GM19438 (cell line): ENCODE data around the gene SMYD3.

Source experiments
- ATAC-seq: cut with Tn5 transposase; IDR thresholded peaks from one replicate; pipeline ENCODE4 v1.9.1; 2021; ENCODE audit warnings: low read depth; ENCODE audit not compliant: unreplicated experiment

The SMYD3 gene

DNA sequence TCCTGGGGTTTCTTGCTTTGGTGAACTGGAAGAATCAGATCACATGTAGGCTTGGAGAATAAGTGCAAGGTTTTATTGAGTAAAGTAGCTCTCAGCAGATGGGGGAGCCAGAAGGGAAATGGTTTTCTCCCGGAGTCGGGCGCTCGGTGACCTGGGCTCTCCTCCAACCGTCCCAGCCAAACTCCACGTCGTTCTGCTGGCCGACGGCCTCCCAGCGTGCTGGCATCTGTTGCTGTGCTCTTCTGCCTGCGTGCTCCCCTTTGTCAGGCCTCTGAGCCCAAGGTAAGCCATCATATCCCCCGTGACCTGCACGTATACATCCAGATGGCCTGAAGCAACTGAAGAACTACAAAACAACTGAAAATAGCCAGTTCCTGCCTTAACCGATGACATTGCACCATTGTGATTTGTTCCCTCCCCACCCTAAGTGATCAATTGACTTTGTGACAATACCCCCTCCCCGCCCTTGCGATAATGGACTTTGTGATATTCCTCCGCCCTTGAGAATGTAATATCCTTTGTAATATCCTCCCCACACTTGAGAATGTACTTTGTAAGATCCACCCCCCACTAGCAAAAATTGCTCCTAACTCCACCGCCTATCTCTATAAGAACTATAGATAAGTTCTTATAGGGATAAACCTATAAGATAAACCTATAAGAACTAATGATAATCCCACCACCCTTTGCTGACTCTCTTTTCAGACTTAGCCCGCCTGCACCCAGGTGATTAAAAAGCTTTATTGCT is 88.3 kb downstream of the SMYD3 start:
- no peak for ATAC-seq

DNA sequence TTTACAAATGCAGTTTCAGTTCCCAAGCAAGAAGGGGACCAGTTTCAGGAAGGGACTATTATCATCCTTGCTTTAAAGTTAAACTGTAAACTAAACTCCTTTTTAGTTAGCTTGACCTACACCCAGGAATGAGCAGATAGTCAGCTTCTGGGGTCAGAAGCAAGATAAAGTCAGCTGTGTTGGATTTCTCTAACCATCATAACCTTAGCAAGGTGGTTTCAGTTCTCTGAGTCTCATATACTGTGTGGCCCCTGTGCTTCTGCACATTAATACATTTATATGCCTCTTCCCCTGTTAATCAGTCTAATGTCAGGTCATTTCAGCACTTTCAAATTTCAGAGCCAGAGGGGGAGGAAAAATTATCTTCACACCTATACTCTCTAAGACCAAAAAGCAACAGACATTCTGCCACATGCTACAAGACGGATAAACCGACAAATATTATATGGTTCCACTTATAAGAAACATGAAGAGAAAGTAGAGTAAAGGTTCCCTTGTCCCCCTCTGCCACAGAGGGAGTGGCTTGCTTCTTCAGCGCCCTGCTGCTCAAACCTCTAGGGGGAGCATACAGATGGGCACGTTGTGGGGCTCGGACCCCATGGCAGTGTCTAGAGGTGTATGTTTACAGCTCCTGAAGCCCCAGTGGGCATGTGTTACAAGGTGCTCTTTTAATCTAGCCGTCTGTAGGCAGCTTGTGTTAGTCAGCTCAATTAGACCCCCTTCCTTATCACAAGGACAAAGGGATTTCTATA is 89.1 kb downstream of the SMYD3 start:
- no peak for ATAC-seq

DNA sequence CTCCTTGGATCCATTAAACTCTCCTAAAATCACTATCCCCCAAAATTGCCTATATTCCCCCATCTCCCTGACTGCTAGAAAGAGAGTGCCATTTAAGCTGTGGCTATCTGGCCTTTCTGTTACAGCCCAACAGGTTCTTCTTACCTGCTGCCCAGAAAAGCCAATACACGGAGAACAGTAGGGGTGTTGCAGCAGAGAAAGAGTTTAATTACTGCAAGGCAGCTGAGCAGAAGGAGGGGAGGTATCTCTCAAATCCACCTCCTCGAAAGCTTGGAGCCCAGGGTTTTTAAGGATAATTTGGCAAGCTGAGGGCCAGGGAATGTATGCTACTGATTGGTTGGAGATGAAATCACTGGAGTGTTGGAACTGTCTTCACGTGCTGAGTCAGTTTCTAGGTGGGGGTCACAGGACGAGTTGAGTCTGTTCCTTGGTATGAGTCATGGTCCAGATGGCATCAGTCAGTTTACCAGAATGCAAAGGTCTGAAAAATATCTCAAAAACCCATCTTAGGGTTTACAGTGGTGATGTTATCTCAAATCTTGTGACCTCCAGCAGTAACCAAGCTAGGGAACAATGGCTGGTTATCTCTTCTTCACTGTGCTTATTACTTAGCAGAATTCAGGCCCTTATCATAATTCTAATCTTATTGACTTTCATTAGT is 89.8 kb downstream of the SMYD3 start:
- ATAC-seq, result no peak

DNA sequence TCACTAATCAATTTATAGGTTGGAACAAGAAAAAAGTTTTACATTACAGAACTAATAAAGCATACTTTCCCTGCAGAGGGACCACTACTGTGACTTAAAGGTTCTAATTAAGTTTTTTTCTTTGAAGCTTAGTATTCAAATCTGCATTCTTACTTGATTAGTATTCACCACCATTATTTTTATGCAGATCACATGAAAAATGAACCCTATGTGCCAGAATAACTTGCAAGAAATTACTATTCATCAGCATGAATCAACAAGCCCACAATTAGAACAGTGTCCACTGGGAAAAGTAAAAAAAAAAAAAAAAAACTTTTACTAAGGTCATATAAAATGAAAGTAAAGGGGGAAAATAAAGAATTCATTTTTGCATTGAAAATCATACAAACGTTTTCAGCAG is 90.8 kb downstream of the SMYD3 start:
- ATAC-seq, result no peak

DNA sequence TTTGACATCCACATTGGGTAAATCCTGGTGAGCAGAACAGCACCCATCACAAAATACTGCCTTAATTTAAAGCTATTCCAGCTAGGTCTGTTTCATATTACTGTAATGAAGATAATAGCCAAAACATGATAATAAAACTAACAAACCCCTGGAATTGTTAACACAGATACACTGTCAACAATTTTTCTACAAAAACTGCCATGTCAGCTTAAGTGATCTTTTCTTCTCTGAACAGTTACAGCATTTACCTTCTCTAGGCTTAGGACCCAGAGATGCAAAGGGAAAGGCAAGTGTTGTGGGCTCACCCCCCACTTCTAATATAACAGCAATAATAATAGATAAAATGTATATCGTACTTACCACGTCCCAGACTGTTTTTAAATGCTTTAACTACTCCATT is 92.1 kb downstream of the SMYD3 start:
- ATAC-seq, result no peak

DNA sequence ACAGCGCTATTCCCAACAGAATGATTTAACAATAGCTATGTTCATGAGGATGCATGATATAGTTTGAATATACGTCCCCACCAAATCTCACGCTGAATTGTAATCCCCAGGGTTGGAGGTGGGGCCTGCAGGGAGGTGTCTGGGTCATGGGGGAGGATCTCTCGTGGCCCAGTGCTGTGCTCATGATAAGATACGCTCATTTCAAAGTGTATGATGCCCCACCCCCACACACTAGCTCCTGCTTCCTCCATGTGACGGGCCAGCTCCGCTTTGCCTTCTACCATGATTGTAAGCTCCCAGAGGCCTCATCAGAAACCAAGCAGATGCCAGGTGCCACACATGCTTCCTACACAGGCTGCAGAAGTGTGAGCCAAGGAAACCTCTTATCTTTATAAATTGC is 93.6 kb downstream of the SMYD3 start:
- no peak for ATAC-seq

DNA sequence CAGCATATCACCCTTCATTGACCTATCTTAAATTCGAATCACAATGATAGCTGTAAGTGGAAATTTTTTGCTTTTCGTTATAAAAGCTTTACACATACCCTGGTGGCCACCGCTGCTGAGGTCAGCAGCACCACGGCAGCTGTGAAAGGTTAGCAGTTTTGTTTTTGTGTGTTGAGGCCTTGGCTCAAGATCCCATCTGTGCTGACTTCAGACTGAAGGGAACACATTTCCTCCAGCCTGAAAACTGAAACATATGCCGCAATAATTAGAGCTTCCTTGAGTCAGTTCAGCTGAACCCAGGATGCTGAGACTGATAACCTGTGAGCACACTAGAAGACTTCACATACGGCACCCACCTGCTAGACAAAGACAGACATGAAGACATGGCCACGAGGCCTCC is 103.0 kb downstream of the SMYD3 start:
- no peak for ATAC-seq

DNA sequence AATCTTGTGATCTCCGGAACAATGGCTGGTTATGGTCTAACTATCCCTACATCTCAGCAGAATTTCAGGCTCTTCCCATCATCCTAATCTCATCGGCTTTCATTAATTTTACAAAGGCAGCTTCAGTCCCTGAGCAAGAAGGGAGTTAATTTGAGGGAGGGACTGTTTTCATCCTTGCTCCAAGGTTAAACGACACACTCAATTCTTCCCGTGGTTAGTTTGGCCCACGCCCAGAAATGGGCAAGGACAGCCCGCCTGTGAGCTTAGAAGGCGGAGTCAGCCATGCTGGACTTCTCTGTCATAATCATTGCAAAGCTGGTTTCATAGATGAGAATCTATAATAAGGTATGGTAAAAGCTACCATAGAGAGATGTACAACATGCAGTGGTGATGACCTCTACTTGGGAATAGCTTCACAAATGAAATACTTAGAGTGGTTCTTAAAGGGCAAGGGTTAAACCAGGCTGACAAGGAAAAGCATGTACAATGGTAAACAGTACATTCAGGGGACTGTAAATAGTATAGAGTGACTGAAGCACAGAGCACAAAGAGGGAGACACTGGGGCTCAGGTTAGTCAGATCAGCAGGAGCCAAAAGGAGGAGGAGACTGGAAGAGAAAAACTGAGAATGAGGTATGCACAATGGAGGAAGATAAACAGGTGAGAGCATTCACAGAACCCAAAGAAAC is 108.8 kb downstream of the SMYD3 start:
- no peak for ATAC-seq

DNA sequence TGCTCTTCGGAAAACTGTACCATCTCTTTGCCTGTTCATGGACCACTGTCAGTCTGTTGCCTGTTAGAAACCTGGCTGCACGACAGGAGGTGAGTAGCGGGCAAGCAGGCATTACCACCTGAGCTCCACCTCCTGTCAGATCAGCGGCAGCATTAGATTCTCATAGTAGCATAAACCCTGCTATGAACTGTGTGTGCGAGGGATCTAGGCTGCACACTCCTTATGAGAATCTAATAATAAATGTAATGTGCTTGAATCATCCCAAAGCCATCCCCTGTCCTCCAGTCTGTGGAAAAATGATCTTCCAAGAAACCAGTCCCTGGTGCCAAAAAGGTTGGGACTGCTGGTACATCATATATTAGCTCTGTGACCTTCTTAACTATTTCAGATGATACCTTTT is 110.0 kb downstream of the SMYD3 start:
- no peak for ATAC-seq

DNA sequence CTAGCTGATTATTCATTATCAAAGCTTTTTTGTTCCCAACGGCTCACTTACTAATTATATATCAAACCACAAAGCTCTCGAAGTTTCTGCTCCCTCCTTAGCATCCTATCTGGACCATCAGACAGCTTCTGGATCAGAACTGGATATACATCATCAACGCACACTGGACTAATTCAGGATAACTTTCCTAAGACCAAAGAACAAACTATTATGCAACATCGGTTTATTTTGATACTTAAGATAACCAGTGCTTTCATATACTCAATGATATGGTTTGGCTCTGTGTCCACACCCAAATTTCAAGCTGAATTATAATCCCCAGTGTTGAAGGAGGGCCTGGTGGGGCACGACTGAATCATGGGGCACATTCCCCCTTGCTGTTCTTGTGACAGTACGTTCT is 110.8 kb downstream of the SMYD3 start:
- no peak for ATAC-seq

DNA sequence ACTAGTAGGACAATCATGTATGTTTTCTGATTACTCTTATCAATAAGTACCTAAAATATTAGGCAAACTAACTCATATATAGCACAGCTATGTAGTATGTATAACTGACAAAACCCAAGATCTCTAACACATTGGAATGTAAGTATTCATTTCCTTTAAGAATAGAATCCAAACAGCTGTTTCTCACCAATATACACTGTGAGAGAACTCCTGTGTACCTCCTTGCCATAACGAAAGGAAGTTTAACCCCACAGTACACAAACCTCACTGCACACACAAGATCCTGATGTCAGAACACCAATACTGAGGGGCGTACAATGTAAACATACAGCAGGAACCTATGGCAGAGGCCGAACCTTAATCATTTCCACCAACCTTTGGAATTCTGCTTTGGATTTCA is 113.0 kb downstream of the SMYD3 start:
- ATAC-seq, result no peak

DNA sequence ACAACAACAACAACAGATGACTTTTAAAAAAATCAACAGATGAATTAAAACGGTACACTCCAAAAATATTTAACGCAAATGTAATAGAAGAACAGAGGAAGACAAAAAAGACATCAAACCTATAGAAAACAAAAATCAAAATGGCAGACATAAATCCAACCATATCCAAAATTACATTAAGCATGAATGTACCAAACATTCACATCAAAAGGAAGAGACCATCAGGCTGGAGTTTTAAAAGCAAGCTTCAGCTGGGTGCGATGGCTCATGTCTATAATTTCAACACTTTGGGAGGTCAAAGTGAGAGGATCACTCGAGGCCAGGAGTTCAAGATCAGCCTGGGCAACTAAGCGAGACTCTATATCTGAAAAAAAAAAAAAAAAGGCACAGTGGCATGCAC is 116.2 kb downstream of the SMYD3 start:
- ATAC-seq, result no peak

DNA sequence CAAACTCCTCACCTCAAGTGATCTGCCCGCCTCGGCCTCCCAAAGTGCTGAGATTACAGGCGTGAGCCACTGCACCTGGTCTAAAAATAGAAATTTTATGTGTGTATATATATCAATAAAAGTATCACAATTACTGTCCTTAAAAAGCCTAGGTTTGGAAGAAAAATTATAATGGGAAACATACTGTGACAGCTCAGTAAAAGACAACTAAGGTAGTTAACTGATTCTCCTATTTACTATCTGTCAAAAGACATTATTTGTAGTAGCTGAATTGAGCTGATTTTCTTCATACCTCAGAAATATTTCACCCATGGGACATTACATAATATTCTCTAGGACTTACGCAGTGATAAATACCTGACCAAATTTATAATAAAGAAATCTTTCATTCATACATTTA is 122.5 kb downstream of the SMYD3 start:
- ATAC-seq, result no peak

DNA sequence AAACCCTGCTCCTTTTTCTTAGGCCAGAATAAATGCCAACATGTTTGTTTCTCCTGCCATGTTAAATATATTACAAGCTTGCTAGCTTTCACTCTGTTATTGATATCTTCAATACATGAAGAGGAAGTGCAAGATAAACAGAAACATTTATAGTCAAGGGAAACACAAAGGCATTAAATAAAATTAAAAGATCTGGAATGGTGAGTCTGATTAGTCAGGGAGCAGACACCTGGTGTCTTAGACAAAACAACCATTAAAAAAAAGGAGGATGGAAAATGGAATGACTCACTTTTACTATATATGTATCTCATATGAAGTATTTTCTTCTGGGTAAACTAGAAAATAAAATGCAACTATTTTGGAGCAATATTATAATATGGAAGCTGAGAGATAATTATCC is 123.3 kb downstream of the SMYD3 start:
- ATAC-seq, result no peak

DNA sequence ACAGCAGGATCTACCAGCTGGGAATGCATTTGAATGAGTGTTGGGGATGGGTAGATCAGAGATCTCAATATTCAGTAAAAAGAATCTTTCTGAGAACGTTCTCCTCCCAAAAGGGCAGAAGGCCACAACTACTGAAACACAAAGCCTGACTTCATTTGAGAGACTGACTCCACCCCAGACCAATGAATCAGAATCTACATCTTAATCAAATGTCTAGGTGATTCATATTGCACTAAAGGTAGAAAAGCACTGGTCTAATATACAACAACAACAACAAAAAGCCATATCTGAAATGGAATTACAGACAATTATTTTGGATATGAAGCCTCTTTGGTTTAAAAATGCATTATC is 123.9 kb downstream of the SMYD3 start:
- ATAC-seq, result no peak

DNA sequence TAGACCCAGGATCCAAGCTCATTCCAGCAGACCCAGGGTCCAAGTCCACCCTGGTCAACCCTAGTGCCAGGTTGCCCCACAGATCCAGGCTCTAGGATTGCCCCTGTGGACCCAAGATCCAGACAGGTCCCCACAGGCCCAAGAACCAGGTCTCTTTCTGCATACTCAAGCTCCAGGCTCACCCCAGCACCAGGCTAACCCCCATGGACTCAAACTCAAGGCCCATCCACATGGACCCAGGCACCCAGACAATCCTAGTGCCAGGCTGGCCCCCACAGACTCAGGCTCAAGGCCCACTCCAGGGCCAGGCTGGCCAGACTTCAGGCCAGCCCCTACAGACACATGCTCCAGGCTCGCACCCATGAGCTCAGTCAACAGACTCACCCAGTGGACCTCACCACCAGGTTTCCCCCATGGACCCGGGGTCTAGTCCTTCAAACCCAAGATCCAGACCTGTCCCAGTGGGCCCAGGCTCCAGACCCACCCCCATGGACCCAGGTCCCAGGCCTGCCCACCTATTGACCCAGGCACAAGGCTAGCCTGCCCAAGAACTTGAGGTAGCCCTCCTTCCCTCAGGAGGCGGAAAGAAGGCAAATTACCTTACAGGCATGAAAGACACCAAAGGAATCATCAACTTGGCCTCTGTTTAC is 124.4 kb downstream of the SMYD3 start:
- ATAC-seq, result no peak

DNA sequence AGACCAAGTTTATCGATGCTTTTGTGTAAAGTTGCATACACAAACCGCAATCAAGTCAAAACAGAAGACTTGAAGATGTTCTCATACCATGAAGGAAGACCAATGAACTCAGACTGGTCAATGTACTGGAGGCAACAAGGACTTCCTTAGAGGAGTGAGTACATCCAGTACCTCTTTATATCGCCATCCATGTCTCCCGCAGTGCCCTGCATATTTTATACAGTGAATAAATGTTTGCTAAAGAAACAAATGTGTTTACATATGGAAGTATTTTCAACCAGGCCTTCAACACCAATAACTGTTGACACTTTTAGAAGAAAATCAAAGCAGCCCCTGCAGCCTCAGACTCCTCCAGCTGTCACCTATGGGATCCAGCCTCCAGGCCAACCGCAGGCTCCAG is 125.6 kb downstream of the SMYD3 start:
- no peak for ATAC-seq

DNA sequence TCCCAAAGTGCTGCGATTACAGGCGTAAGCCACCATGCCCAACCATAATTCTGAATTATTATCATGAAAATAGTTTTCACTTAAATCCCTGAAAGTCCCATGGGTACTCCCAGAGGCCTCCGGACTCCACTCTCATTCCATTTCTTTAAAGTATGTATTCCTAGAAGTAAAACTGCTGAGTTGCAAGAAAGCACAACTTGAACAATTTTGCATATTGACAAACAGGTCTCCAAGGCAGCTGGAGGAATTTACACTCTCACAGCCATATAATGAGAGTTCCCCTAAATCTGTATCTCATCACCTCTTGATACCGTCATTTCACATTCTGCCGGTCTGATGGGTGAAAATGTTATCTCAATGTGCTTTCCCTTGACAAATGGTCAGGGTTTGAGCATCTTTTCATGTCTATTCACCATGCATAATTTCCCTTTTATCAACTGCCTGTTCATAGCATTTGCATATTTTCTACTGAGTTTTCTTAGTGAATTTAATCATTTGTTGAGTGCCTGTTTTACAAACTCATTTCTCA is 129.4 kb downstream of the SMYD3 start:
- ATAC-seq, result no peak

DNA sequence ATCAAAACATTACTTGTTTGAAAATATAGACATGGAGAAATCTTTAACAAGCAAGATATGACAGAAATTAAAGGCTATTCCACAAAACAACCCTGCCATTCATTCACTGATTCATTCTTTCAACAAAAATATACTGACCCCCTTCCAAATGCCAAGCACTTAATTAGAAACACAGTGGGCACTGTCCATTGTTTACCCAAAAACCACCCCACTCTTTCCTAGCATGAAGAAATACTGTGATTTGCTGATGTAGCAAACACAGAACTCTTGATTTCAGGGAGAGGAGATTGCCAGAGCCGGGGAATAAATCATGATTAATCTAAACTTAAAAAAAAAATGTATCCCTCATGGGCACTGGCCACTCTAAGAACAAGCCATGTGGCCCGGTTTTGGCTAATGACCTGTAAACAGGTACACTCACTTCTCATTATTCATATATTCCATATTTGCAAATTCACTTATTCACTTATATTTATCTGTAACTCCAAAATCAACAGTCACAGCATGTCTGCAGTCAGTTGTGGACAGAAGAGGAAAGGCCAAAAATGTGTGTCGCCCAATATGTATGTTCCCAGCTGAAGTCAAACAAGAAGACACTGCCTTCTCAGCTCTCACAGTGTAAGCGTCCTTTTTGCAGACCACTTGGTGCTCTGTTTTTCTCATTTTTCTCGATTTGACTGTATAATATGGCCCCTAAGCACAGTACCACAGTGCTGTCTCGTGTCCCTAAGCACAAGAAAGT is 133.1 kb downstream of the SMYD3 start:
- no peak for ATAC-seq

DNA sequence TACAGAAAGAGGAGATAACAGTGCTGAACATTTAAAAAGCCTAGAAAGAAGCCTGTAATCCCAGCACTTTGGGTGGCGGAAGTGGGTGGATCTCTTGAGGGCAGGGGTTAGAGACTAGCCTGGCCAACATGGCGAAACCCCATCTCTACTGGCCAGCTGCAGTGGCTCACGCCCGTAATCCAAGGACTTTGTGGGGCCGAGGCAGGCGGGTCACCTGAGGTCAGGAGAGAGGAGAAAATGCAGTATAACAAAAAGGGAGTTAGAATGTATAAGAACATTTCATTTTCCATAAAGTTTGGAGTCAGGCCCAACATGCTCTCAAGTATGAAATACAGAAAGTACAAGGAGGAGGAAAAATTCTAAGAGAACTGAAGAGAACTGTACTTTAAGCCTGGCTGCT is 134.5 kb downstream of the SMYD3 start:
- ATAC-seq, result no peak
